KMS-11 (cell line): ENCODE results near the gene CHCHD6.

Experiments
- H2AFZ ChIP-seq: fragments of 200-600 bp; sonication (generic); 2 replicates; pipeline ENCODE4 v1.6.1; 2016; ENCODE audit warnings: antibody characterized with exemption, mixed run types, low read depth
- H3K27ac ChIP-seq: fragments of 200-600 bp; sonication (generic); 2 replicates; pipeline ENCODE4 v1.6.1; 2016; ENCODE audit warnings: mild to moderate bottlenecking, mixed run types
- H3K27me3 ChIP-seq: fragments of 200-600 bp; sonication (generic); 2 replicates; pipeline ENCODE4 v1.6.1; 2017; ENCODE audit warnings: mild to moderate bottlenecking, low read depth, mixed run types, moderate library complexity; ENCODE audit not compliant: insufficient read depth
- H3K36me3 ChIP-seq: fragments of 200-600 bp; sonication (generic); 2 replicates; pipeline ENCODE4 v1.6.1; 2017; ENCODE audit warnings: mild to moderate bottlenecking, mixed run types; ENCODE audit not compliant: insufficient read depth
- H3K4me1 ChIP-seq: fragments of 200-600 bp; sonication (generic); 2 replicates; pipeline ENCODE4 v1.6.1; 2016; ENCODE audit warnings: mild to moderate bottlenecking, low read depth, mixed run types; ENCODE audit not compliant: poor library complexity, severe bottlenecking
- H3K4me2 ChIP-seq: fragments of 200-600 bp; sonication (generic); 2 replicates; pipeline ENCODE4 v1.7.0; 2016; ENCODE audit warnings: mild to moderate bottlenecking, mixed run types
- H3K4me3 ChIP-seq: fragments of 200-600 bp; sonication (generic); IDR thresholded peaks from 2 replicates; pipeline ENCODE4 v1.6.1; 2017; ENCODE audit warnings: low read depth, low read length, mixed read lengths; ENCODE audit not compliant: insufficient read depth
- H3K79me2 ChIP-seq: fragments of 200-600 bp; sonication (generic); 2 replicates; pipeline ENCODE4 v1.6.1; 2016; ENCODE audit warnings: low read depth, mixed run types; ENCODE audit not compliant: insufficient read depth
- H3K9ac ChIP-seq: fragments of 200-600 bp; sonication (generic); 2 replicates; pipeline ENCODE4 v1.6.1; 2016; ENCODE audit warnings: mild to moderate bottlenecking, mixed run types
- H4K20me1 ChIP-seq: fragments of 200-600 bp; sonication (generic); 2 replicates; pipeline ENCODE4 v1.6.1; 2016; ENCODE audit warnings: mild to moderate bottlenecking, mixed run types; ENCODE audit not compliant: insufficient read depth
- CTCF ChIP-seq: fragments of 200-600 bp; sonication (generic); conservative IDR thresholded peaks from 2 replicates; pipeline ENCODE4 v1.6.1; 2017; ENCODE audit warnings: low read depth, mild to moderate bottlenecking, antibody characterized with exemption, low read length, moderate library complexity, mixed read lengths

The CHCHD6 gene

GRCh38 chr3:126939338-126939718 is 235.3 kb downstream of the CHCHD6 start:
- Histone ChIP-seq H3K9ac (no peak overlapping the region), H3K27ac (no peak overlapping the region), H3K4me3 (no peak overlapping the region), H2AFZ (no peak overlapping the region), H3K4me1 (peaks cover 6% of the 10 kb centered on the region), H3K4me2 (no peak overlapping the region), H3K79me2 (no peaks in the 10 kb centered on the region), H3K36me3 (no peaks in the 10 kb centered on the region), H4K20me1 (no peaks in the 10 kb centered on the region), H3K27me3 (no peaks in the 10 kb centered on the region)
- TF ChIP-seq CTCF: no peak

- Histone ChIP-seq H3K9ac (no peak overlapping the region), H3K4me1 (peaks cover 6% of the 10 kb centered on the region), H3K27me3 (no peaks in the 10 kb centered on the region), H3K27ac (no peak overlapping the region), H3K79me2 (no peaks in the 10 kb centered on the region), H2AFZ (no peak overlapping the region), H3K4me2 (no peak overlapping the region), H3K36me3 (no peaks in the 10 kb centered on the region), H4K20me1 (no peaks in the 10 kb centered on the region), H3K4me3 (no peak overlapping the region)
- no peak for TF ChIP-seq CTCF
Measured at GRCh38 chr3:126939733-126940132, 235.7 kb downstream of the CHCHD6 start.

GRCh38 chr3:126941721-126942270 is 237.8 kb downstream of the CHCHD6 start:
- Histone ChIP-seq H3K36me3 (no peaks in the 10 kb centered on the region), H3K4me3 (no peak overlapping the region), H3K27me3 (no peaks in the 10 kb centered on the region), H4K20me1 (no peaks in the 10 kb centered on the region), H3K4me2 (no peak overlapping the region), H3K9ac (no peak overlapping the region), H2AFZ (no peak overlapping the region), H3K4me1 (peaks cover 6% of the 10 kb centered on the region), H3K27ac (no peak overlapping the region), H3K79me2 (no peaks in the 10 kb centered on the region)
- no peak for TF ChIP-seq CTCF

GRCh38 chr3:126944089-126944965 is 240.3 kb downstream of the CHCHD6 start:
- no peak overlapping the region for H3K4me3 ChIP-seq

More at GRCh38 chr3:126944089-126944965, 240.3 kb downstream of the CHCHD6 start:
- Histone ChIP-seq H3K36me3 (no peaks in the 10 kb centered on the region; the same call in 1 of the 2 replicates), H3K27ac (no peak overlapping the region), H4K20me1 (no peaks in the 10 kb centered on the region), H3K27me3 (no peaks in the 10 kb centered on the region), H3K4me1 (no peaks in the 10 kb centered on the region), H3K9ac (no peak overlapping the region), H3K4me2 (no peak overlapping the region), H3K79me2 (no peaks in the 10 kb centered on the region), H2AFZ (no peak overlapping the region)
- no peak for TF ChIP-seq CTCF
